Hepatocyte (in vitro differentiated cells): ENCODE results near the gene LRP3.

ENCODE experiments used
- CTCF ChIP-seq: fragments of 200-600 bp; sonication (generic); IDR thresholded peaks from 2 replicates; pipeline ENCODE4 v1.5.1; 2016; ENCODE audit warnings: antibody characterized with exemption, mild to moderate bottlenecking; ENCODE audit not compliant: poor library complexity
- EZH2 ChIP-seq: fragments of 200-600 bp; sonication (generic); IDR thresholded peaks from 2 replicates; pipeline ENCODE4 v1.6.1; 2016; ENCODE audit warnings: antibody characterized with exemption, mild to moderate bottlenecking, borderline replicate concordance
- EZH2phosphoT487 ChIP-seq: fragments of 200-600 bp; sonication (generic); IDR thresholded peaks from one replicate; pipeline ENCODE4 v1.6.1; 2018; ENCODE audit warnings: antibody characterized with exemption, mild to moderate bottlenecking, low read depth, moderate library complexity; ENCODE audit not compliant: unreplicated experiment, severe bottlenecking

GRCh38 chr19:33193269-33193864 is 763 bp upstream of the LRP3 start:
- TF ChIP-seq CTCF (no peak), EZH2 (no peak), EZH2phosphoT487 (no peak)
